Natural killer cell (primary cell): ENCODE data around the gene HSF2. TPM values are rescaled to one million over a fixed set of nuclear protein-coding genes. Genes with fewer than 3 reads are reported as not detected.
A peak's percentile ranks its signal among the peaks of the same experiment; 100 is the strongest.
"Not testable (repeated sequence)": the region's sequence is repeated elsewhere in the genome, so short reads cannot be mapped to it uniquely, and the experiment has no call there.

Source experiments
- ATAC-seq, 3 donors: fragments of 150-1000 bp in 2 of 3; fragments of 200-7000 bp in 1 of 3; cut with Tn5 transposase; 1 replicate in 1 of 3; 2 replicates in 2 of 3; pipeline ENCODE4 v1.10.0; 2021; ENCODE audit warnings: mild to moderate bottlenecking in 2 of 3, moderate library complexity in 2 of 3
- DNase-seq, 2 donors: peaks; one replicate each; pipeline versions ENCODE4 v3.0.0 to v3.0.0-alpha.2; 2013 to 2021; ENCODE audit warnings: mixed read lengths in 1 of 2
- H3K27ac ChIP-seq: one replicate; pipeline ENCODE4 v1.5.1; 2013; ENCODE audit warnings: mild to moderate bottlenecking, low read length
- H3K27me3 ChIP-seq: one replicate; pipeline ENCODE4 v1.6.1; 2013; ENCODE audit warnings: low read length; ENCODE audit not compliant: control insufficient read depth, insufficient read depth
- H3K36me3 ChIP-seq: one replicate; pipeline ENCODE4 v1.6.1; 2013; ENCODE audit warnings: low read length; ENCODE audit not compliant: control insufficient read depth, insufficient read depth
- H3K4me1 ChIP-seq: one replicate; pipeline ENCODE4 v1.6.1; 2013; ENCODE audit warnings: low read length; ENCODE audit not compliant: control insufficient read depth, insufficient read depth
- H3K4me3 ChIP-seq: one replicate; pipeline ENCODE4 v1.5.1; 2013; ENCODE audit warnings: low read length
- H3K9me3 ChIP-seq: one replicate; pipeline ENCODE4 v1.6.1; 2013; ENCODE audit warnings: low read length; ENCODE audit not compliant: control insufficient read depth, insufficient read depth
- H3K27ac Mint-ChIP-seq, 2 donors: one replicate each; pipeline ENCODE4 v1.8.0; 2022; ENCODE audit warnings: mild to moderate bottlenecking in 2 of 2, mixed read lengths in 2 of 2, moderate library complexity in 1 of 2
- H3K27me3 Mint-ChIP-seq, 2 donors: one replicate each; pipeline ENCODE4 v1.8.0; 2022; ENCODE audit warnings: low read depth in 2 of 2, mixed read lengths in 2 of 2
- H3K36me3 Mint-ChIP-seq: one replicate; pipeline ENCODE4 v1.8.0; 2022; ENCODE audit warnings: mixed read lengths
- H3K4me1 Mint-ChIP-seq, 2 donors: one replicate each; pipeline ENCODE4 v1.8.0; 2022; ENCODE audit warnings: mixed read lengths in 2 of 2
- H3K4me3 Mint-ChIP-seq: one replicate; pipeline ENCODE4 v1.8.0; 2022; ENCODE audit warnings: mild to moderate bottlenecking, moderate library complexity, mixed read lengths
- H3K9me3 Mint-ChIP-seq, 2 donors: one replicate each; pipeline ENCODE4 v1.8.0; 2022; ENCODE audit warnings: mixed read lengths in 2 of 2
- WGBS: methylation state at CpG from one replicate; pipeline ENCODE4 v1.1.7; 2013; ENCODE audit warnings: missing lambda C conversion rate; ENCODE audit not compliant: insufficient coverage; 5-methylcytosine and 5-hydroxymethylcytosine counted together
- intact Hi-C: fragments of 100-400 bp; cut with micrococcal nuclease; formaldehyde crosslinking; loops from one replicate; pipeline ENCODE4 v1.14.2; 2022
- total RNA-seq, 4 donors: library from RNA; stranded (reverse); fragments of 120-200 nt in 1 of 4; gene quantifications; one replicate each; pipeline versions ENCODE4 v1.2.3 to v1.2.4, GENCODE V29; 2013 to 2022
- TF ChIP-seq, protein P1 (sequence below): fragments of 200-600 bp; IDR thresholded peaks from one replicate; pipeline ENCODE4 v1.8.0; 2022; ENCODE audit warnings: antibody characterized with exemption

The HSF2 gene
- total RNA-seq, 3 donors from 2014 or later (not counting 1 experiment from before 2014, with no cell fraction given), result 16.4 to 23.5 (median 21.1) TPM

DNA sequence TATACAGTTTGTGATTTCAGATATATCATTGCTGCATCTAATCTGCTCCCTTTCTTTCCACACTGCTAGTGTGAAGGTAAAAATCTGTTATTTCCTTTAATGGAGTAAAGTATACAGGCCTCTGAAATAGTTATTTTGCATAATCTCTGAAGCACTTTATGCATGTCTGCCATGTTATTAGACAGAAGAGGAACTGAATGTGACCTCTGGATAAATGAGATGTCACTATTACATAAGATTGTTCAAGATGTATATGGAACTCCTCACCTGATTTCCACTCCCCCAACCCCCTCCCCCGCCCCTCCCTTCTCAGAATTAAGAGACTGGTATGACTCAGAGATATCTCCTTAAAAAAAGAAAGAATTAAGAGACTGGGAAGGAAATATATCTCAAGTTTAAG, 45.8 kb downstream of the HSF2 start:
- Mint-ChIP-seq H3K27ac (peak overlapping the region; percentile 24 to 48), H3K27me3 (no peaks in the 10 kb centered on the region), H3K4me3 (no peak overlapping the region), H3K4me1 (peaks cover 5 to 8% of the 10 kb centered on the region in 2 donors), H3K9me3 (no peaks in the 10 kb centered on the region), H3K36me3 (peaks cover 17% of the 10 kb centered on the region)
- WGBS, result no CpG with 5 or more reads among the region's 1 CpG
- H3K36me3 ChIP-seq, result peaks cover 80% of the 10 kb centered on the region
- no peak for DNase-seq
- ATAC-seq, result no peak
- H3K27ac ChIP-seq, result no peak overlapping the region
- intact Hi-C loops, result no loop called here
- H3K4me1 ChIP-seq, result no peaks in the 10 kb centered on the region
- no peak overlapping the region for H3K4me3 ChIP-seq
- TF ChIP-seq, protein P1, sequence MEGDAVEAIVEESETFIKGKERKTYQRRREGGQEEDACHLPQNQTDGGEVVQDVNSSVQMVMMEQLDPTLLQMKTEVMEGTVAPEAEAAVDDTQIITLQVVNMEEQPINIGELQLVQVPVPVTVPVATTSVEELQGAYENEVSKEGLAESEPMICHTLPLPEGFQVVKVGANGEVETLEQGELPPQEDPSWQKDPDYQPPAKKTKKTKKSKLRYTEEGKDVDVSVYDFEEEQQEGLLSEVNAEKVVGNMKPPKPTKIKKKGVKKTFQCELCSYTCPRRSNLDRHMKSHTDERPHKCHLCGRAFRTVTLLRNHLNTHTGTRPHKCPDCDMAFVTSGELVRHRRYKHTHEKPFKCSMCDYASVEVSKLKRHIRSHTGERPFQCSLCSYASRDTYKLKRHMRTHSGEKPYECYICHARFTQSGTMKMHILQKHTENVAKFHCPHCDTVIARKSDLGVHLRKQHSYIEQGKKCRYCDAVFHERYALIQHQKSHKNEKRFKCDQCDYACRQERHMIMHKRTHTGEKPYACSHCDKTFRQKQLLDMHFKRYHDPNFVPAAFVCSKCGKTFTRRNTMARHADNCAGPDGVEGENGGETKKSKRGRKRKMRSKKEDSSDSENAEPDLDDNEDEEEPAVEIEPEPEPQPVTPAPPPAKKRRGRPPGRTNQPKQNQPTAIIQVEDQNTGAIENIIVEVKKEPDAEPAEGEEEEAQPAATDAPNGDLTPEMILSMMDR, result no peak
- no peaks in the 10 kb centered on the region for H3K27me3 ChIP-seq
- no peaks in the 10 kb centered on the region for H3K9me3 ChIP-seq

DNA sequence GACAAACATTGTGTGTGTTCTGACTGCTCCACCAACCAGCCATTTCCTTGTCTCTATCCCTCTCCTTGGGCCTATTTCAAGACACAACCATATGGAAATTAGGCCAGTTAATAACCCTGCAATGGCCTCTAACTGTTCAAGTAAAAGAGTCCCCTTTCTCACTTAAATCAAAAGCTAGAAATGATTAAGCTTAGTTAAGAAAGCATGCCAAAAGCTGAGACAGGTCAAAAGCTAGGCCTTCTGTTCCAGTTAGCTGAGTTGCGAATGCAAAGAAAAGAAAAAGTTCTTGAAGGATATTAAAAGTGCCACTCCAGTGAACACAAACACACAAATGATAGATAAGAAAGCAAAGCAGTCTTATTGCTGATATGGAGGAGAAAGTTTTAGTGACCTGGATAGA, 49.6 kb downstream of the HSF2 start:
- no peak for ATAC-seq
- Mint-ChIP-seq H3K36me3 (peaks cover 38% of the 10 kb centered on the region), H3K4me1 (peaks cover 7 to 15% of the 10 kb centered on the region in 2 donors), H3K9me3 (no peaks in the 10 kb centered on the region), H3K27ac (peak overlapping the region; percentile 9 to 57), H3K4me3 (no peak overlapping the region), H3K27me3 (no peaks in the 10 kb centered on the region)
- H3K9me3 ChIP-seq, result no peaks in the 10 kb centered on the region
- WGBS, result 100% methylated on average over 1 of the region's 1 CpG
- peaks cover 94% of the 10 kb centered on the region for H3K36me3 ChIP-seq
- no peak for DNase-seq
- no peaks in the 10 kb centered on the region for H3K4me1 ChIP-seq
- H3K27me3 ChIP-seq, result no peaks in the 10 kb centered on the region
- intact Hi-C loops, result no loop called here
- TF ChIP-seq, protein P1, result no peak
- no peak overlapping the region for H3K4me3 ChIP-seq
- H3K27ac ChIP-seq, result no peak overlapping the region

DNA sequence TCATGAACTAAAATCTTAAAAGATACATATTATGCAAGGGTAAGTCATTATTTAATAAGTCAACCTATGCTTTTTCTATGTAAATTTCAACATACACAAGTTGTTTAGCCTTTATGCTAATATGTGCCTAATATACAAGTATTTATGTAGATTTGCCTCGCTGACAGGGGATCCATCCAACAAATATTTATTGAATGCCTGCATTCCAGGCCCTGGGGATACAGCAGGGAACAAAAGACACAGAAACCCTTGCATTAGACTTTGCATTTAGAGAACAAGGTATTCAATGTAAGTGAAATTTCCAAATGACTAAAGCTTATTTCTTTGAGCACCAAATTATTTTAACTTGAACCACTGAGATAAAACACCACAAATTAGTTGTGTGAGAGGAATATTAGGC, 53.1 kb downstream of the HSF2 start:
- Mint-ChIP-seq H3K4me1 (peaks cover 31 to 35% of the 10 kb centered on the region in 2 donors), H3K27me3 (no peaks in the 10 kb centered on the region), H3K36me3 (peaks cover 32% of the 10 kb centered on the region), H3K9me3 (no peaks in the 10 kb centered on the region), H3K27ac (no peak overlapping the region), H3K4me3 (no peak overlapping the region)
- H3K4me3 ChIP-seq, result no peak overlapping the region
- H3K4me1 ChIP-seq, result no peaks in the 10 kb centered on the region
- no peaks in the 10 kb centered on the region for H3K9me3 ChIP-seq
- ATAC-seq (no peak), DNase-seq (no peak)
- H3K27me3 ChIP-seq, result no peaks in the 10 kb centered on the region
- no peak overlapping the region for H3K27ac ChIP-seq
- TF ChIP-seq, protein P1, result no peak
- intact Hi-C loops, result no loop called here
- 90% methylated on average over 1 of the region's 1 CpG for WGBS
- H3K36me3 ChIP-seq, result peaks cover 93% of the 10 kb centered on the region

DNA sequence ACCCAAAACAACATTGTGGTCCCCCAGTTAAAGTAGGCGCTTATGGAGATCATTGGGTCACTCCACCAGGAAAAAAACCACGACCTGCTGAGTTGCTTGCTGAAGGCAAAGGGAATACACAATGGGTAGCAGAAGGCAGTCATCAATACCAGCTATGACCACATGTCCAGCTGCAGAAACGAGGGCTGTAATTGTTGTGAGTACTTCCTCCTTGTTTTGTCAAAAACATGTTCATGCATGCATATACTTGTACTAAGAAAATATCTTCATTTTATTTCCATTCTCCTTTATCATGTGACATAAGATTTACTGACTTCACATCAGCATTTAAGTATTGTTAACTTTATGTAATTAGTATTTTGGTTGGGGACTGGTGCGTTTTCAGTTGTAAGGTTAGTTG, 55.2 kb downstream of the HSF2 start:
- no peak overlapping the region for H3K4me3 Mint-ChIP-seq
- no peaks in the 10 kb centered on the region for H3K27me3 Mint-ChIP-seq
- Histone ChIP-seq H3K4me3 (no peak overlapping the region), H3K36me3 (peaks cover 80% of the 10 kb centered on the region), H3K27me3 (no peaks in the 10 kb centered on the region), H3K27ac (no peak overlapping the region), H3K9me3 (no peaks in the 10 kb centered on the region), H3K4me1 (no peaks in the 10 kb centered on the region)
- peak overlapping the region; percentile 21 to 52 for H3K27ac Mint-ChIP-seq
- TF ChIP-seq, protein P1, result no peak
- DNase-seq, result no peak
- intact Hi-C loops, result no loop called here
- no peaks in the 10 kb centered on the region for H3K9me3 Mint-ChIP-seq
- no peak for ATAC-seq
- WGBS, result 95% methylated on average over 4 of the region's 4 CpGs
- H3K36me3 Mint-ChIP-seq, result peaks cover 32% of the 10 kb centered on the region
- peaks cover 52% of the 10 kb centered on the region in 2 donors for H3K4me1 Mint-ChIP-seq

DNA sequence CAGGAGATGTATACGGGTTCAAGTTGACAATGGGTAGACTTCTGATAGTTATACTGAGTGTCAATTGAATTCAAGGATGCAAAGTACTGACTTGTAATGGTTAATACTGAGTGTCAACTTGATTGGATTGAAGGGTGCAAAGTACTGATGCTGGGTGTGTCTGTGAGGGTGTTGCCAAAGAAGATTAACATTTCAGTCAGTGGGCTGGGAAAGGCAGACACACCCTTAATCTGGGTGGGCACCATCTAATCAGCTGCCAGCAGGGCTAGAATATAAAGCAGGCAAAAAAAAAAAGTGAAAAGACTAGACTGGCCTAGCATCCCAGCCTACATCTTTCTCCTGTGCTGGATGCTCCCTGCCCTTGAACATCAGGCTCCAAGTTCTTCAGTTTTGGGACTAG, 55.7 kb downstream of the HSF2 start:
- H3K9me3 ChIP-seq, H3K4me3 Mint-ChIP-seq, H3K4me1 ChIP-seq, H3K27ac ChIP-seq, DNase-seq, ATAC-seq, H3K9me3 Mint-ChIP-seq, H3K27me3 Mint-ChIP-seq, intact Hi-C loops, H3K4me3 ChIP-seq, H3K27me3 ChIP-seq: not testable (repeated sequence)
- H3K36me3 Mint-ChIP-seq, result peaks cover 32% of the 10 kb centered on the region
- peaks cover 75% of the 10 kb centered on the region for H3K36me3 ChIP-seq
- H3K4me1 Mint-ChIP-seq, result peaks cover 55 to 56% of the 10 kb centered on the region in 2 donors
- WGBS, result 91% methylated on average over 1 of the region's 1 CpG
- H3K27ac Mint-ChIP-seq, result peak overlapping the region; percentile 21 to 52
